Measurements from ENCODE around the gene TIMMDC1.

TIMMDC1 gene

GRCh38 chr3:119497820-119498185 lies 544 bp upstream of the TIMMDC1 start:
- Histone ChIP-seq H3K9me3 (ENCODE audit: control insufficient read depth, low read length) (no peaks in the 10 kb centered on the region), H3K4me1 (ENCODE audit: control insufficient read depth, insufficient read depth, low read depth, low read length) (peaks cover 6% of the 10 kb centered on the region), H3K4me2 (ENCODE audit: low read length, poor library complexity, severe bottlenecking) (peak overlapping the region; percentile 74), H3K4me3 (ENCODE audit: insufficient read depth in 1 of 2, low read depth in 1 of 2, low read length in 2 of 2) (peak overlapping the region; percentile 89 to 100), H2BK12ac (ENCODE audit: low read length in 2 of 2) (no peak overlapping the region), H4K8ac (ENCODE audit: low read length) (peak overlapping the region; percentile 75), H2AFZ (ENCODE audit: low read depth, low read length) (no peak overlapping the region), H2BK5ac (ENCODE audit: low read depth, low read length, poor library complexity, severe bottlenecking) (peak overlapping the region; percentile 31), H3K79me1 (replicated peaks; ENCODE audit: low read length, poor library complexity, severe bottlenecking) (peaks cover 6% of the 10 kb centered on the region), H2BK15ac (ENCODE audit: low read depth, poor library complexity, severe bottlenecking) (no peak overlapping the region), H3K27ac (ENCODE audit: low read length, poor library complexity, severe bottlenecking) (peak overlapping the region; percentile 71), H3K4ac (ENCODE audit: low read depth in 1 of 2, low read length in 2 of 2) (peak overlapping the region in 1 of 2 experiments; percentile 79), H2BK120ac (ENCODE audit: low read depth, low read length) (no peak overlapping the region), H3K27me3 (ENCODE audit: control insufficient read depth in 1 of 2, insufficient read depth in 1 of 2, low read length in 2 of 2) (no peaks in the 10 kb centered on the region), H3K18ac (ENCODE audit: low read depth in 1 of 2, low read length in 2 of 2) (peak overlapping the region in 1 of 2 experiments; percentile 49), H3K36me3 (ENCODE audit: control insufficient read depth in 1 of 2, insufficient read depth in 2 of 2, low read depth in 1 of 2, low read length in 2 of 2) (peaks cover 3 to 17% of the 10 kb centered on the region in 2 experiments), H3K23ac (ENCODE audit: low read length in 2 of 2) (no peak overlapping the region), H3K14ac (ENCODE audit: low read length in 2 of 2) (no peak overlapping the region), H3K9ac (ENCODE audit: low read length) (peak overlapping the region; percentile 100), H2AK5ac (ENCODE audit: low read length, severe bottlenecking) (no peak overlapping the region), H4K91ac (ENCODE audit: low read length) (no peak overlapping the region)
- WGBS: 5% methylated on average over 8 of the region's 8 CpGs
- peak; percentile 42 for DNase-seq

- H3K14ac ChIP-seq (ENCODE audit: low read length in 2 of 2): no peak overlapping the region
- no peak overlapping the region for H4K8ac ChIP-seq (ENCODE audit: low read length)
- H3K23ac ChIP-seq (ENCODE audit: low read length in 2 of 2): no peak overlapping the region
- H3K18ac ChIP-seq (ENCODE audit: low read depth in 1 of 2, low read length in 2 of 2): no peak overlapping the region
- H2AK5ac ChIP-seq (ENCODE audit: low read length, severe bottlenecking): no peak overlapping the region
- peak overlapping the region in 1 of 2 experiments; percentile 100 for H3K4me3 ChIP-seq (ENCODE audit: insufficient read depth in 1 of 2, low read depth in 1 of 2, low read length in 2 of 2)
- H3K79me1 ChIP-seq (replicated peaks; ENCODE audit: low read length, poor library complexity, severe bottlenecking): peaks cover 6% of the 10 kb centered on the region
- H3K27me3 ChIP-seq (ENCODE audit: control insufficient read depth in 1 of 2, insufficient read depth in 1 of 2, low read length in 2 of 2): no peaks in the 10 kb centered on the region
- peaks cover 6% of the 10 kb centered on the region for H3K4me1 ChIP-seq (ENCODE audit: control insufficient read depth, insufficient read depth, low read depth, low read length)
- H3K4me2 ChIP-seq (ENCODE audit: low read length, poor library complexity, severe bottlenecking): no peak overlapping the region
- H3K9ac ChIP-seq (ENCODE audit: low read length): peak overlapping the region; percentile 100
- no peak overlapping the region for H2BK5ac ChIP-seq (ENCODE audit: low read depth, low read length, poor library complexity, severe bottlenecking)
- no peak overlapping the region for H3K27ac ChIP-seq (ENCODE audit: low read length, poor library complexity, severe bottlenecking)
- no peak overlapping the region for H2BK12ac ChIP-seq (ENCODE audit: low read length in 2 of 2)
- 92% methylated on average over 2 of the region's 4 CpGs for WGBS
- no peak overlapping the region for H2BK120ac ChIP-seq (ENCODE audit: low read depth, low read length)
- H2BK15ac ChIP-seq (ENCODE audit: low read depth, poor library complexity, severe bottlenecking): no peak overlapping the region
- DNase-seq: no peak
- H3K36me3 ChIP-seq (ENCODE audit: control insufficient read depth in 1 of 2, insufficient read depth in 2 of 2, low read depth in 1 of 2, low read length in 2 of 2): peaks cover 3 to 36% of the 10 kb centered on the region in 2 experiments
- no peak overlapping the region for H4K91ac ChIP-seq (ENCODE audit: low read length)
- no peak overlapping the region for H3K4ac ChIP-seq (ENCODE audit: low read depth in 1 of 2, low read length in 2 of 2)
- H3K9me3 ChIP-seq (ENCODE audit: control insufficient read depth, low read length): no peaks in the 10 kb centered on the region
- H2AFZ ChIP-seq (ENCODE audit: low read depth, low read length): no peak overlapping the region
Observed at GRCh38 chr3:119500265-119500664, 1.9 kb downstream of the TIMMDC1 start.

- no peak for DNase-seq
- Histone ChIP-seq H2AK5ac (ENCODE audit: low read length, severe bottlenecking) (no peak overlapping the region), H4K8ac (ENCODE audit: low read length) (no peak overlapping the region), H3K4ac (ENCODE audit: low read depth in 1 of 2, low read length in 2 of 2) (no peak overlapping the region), H3K18ac (ENCODE audit: low read depth in 1 of 2, low read length in 2 of 2) (no peak overlapping the region), H2BK5ac (ENCODE audit: low read depth, low read length, poor library complexity, severe bottlenecking) (no peak overlapping the region), H2BK120ac (ENCODE audit: low read depth, low read length) (no peak overlapping the region), H3K27ac (ENCODE audit: low read length, poor library complexity, severe bottlenecking) (no peak overlapping the region), H3K4me2 (ENCODE audit: low read length, poor library complexity, severe bottlenecking) (peak overlapping the region; percentile 16), H2BK12ac (ENCODE audit: low read length in 2 of 2) (no peak overlapping the region), H3K9me3 (ENCODE audit: control insufficient read depth, low read length) (no peaks in the 10 kb centered on the region), H3K14ac (ENCODE audit: low read length in 2 of 2) (no peak overlapping the region), H3K79me1 (replicated peaks; ENCODE audit: low read length, poor library complexity, severe bottlenecking) (peaks cover 7% of the 10 kb centered on the region), H3K9ac (ENCODE audit: low read length) (peak overlapping the region; percentile 100), H3K4me1 (ENCODE audit: control insufficient read depth, insufficient read depth, low read depth, low read length) (peaks cover 6% of the 10 kb centered on the region), H3K36me3 (ENCODE audit: control insufficient read depth in 1 of 2, insufficient read depth in 2 of 2, low read depth in 1 of 2, low read length in 2 of 2) (peaks cover 6 to 43% of the 10 kb centered on the region in 2 experiments), H2AFZ (ENCODE audit: low read depth, low read length) (no peak overlapping the region), H3K27me3 (ENCODE audit: control insufficient read depth in 1 of 2, insufficient read depth in 1 of 2, low read length in 2 of 2) (no peaks in the 10 kb centered on the region), H2BK15ac (ENCODE audit: low read depth, poor library complexity, severe bottlenecking) (no peak overlapping the region), H4K91ac (ENCODE audit: low read length) (no peak overlapping the region), H3K23ac (ENCODE audit: low read length in 2 of 2) (no peak overlapping the region), H3K4me3 (ENCODE audit: insufficient read depth in 1 of 2, low read depth in 1 of 2, low read length in 2 of 2) (peak overlapping the region in 1 of 2 experiments; percentile 100)
- WGBS: 80% methylated on average over 1 of the region's 2 CpGs
Observed at GRCh38 chr3:119500901-119501300, 2.6 kb downstream of the TIMMDC1 start.

- 99% methylated on average over 4 of the region's 4 CpGs for WGBS
- no peak overlapping the region for H2BK15ac ChIP-seq (ENCODE audit: low read depth, poor library complexity, severe bottlenecking)
- no peaks in the 10 kb centered on the region for H3K27me3 ChIP-seq (ENCODE audit: control insufficient read depth in 1 of 2, insufficient read depth in 1 of 2, low read length in 2 of 2)
- no peak overlapping the region for H3K27ac ChIP-seq (ENCODE audit: low read length, poor library complexity, severe bottlenecking)
- H2AK5ac ChIP-seq (ENCODE audit: low read length, severe bottlenecking): no peak overlapping the region
- H3K79me1 ChIP-seq (replicated peaks; ENCODE audit: low read length, poor library complexity, severe bottlenecking): peaks cover 12% of the 10 kb centered on the region
- no peak overlapping the region for H3K4me2 ChIP-seq (ENCODE audit: low read length, poor library complexity, severe bottlenecking)
- H3K4me1 ChIP-seq (ENCODE audit: control insufficient read depth, insufficient read depth, low read depth, low read length): peaks cover 2% of the 10 kb centered on the region
- peaks cover 13 to 83% of the 10 kb centered on the region in 2 experiments for H3K36me3 ChIP-seq (ENCODE audit: control insufficient read depth in 1 of 2, insufficient read depth in 2 of 2, low read depth in 1 of 2, low read length in 2 of 2)
- no peak overlapping the region for H3K9ac ChIP-seq (ENCODE audit: low read length)
- no peak overlapping the region for H4K8ac ChIP-seq (ENCODE audit: low read length)
- no peak overlapping the region for H3K18ac ChIP-seq (ENCODE audit: low read depth in 1 of 2, low read length in 2 of 2)
- H2AFZ ChIP-seq (ENCODE audit: low read depth, low read length): no peak overlapping the region
- no peak overlapping the region for H3K4me3 ChIP-seq (ENCODE audit: insufficient read depth in 1 of 2, low read depth in 1 of 2, low read length in 2 of 2)
- DNase-seq: no peak
- no peaks in the 10 kb centered on the region for H3K9me3 ChIP-seq (ENCODE audit: control insufficient read depth, low read length)
- no peak overlapping the region for H3K14ac ChIP-seq (ENCODE audit: low read length in 2 of 2)
- H2BK5ac ChIP-seq (ENCODE audit: low read depth, low read length, poor library complexity, severe bottlenecking): no peak overlapping the region
- no peak overlapping the region for H2BK120ac ChIP-seq (ENCODE audit: low read depth, low read length)
- H3K23ac ChIP-seq (ENCODE audit: low read length in 2 of 2): no peak overlapping the region
- no peak overlapping the region for H2BK12ac ChIP-seq (ENCODE audit: low read length in 2 of 2)
- no peak overlapping the region for H4K91ac ChIP-seq (ENCODE audit: low read length)
- H3K4ac ChIP-seq (ENCODE audit: low read depth in 1 of 2, low read length in 2 of 2): no peak overlapping the region
Observed at GRCh38 chr3:119506631-119507030, 8.3 kb downstream of the TIMMDC1 start.
